NB4 (cell line): Measurements from ENCODE around the gene HADHB.

ENCODE experiments used
- CTCF ChIP-seq: IDR thresholded peaks from one replicate; pipeline ENCODE4 v1.5.1; 2012; ENCODE audit warnings: low read depth, low read length
- POLR2A ChIP-seq: IDR thresholded peaks from 2 replicates; pipeline ENCODE4 v1.6.1; 2011; ENCODE audit warnings: mild to moderate bottlenecking; ENCODE audit not compliant: insufficient read length; ENCODE audit errors: extremely low read depth

GRCh38 chr2:26298286-26298637 lies 53.5 kb downstream of the HADHB start:
- TF ChIP-seq POLR2A (no peak), CTCF (no peak)
